Fibroblast of skin of back (primary cell): ENCODE measurements around the gene ZNF862.
A peak's percentile ranks its signal among the peaks of the same experiment; 100 is the strongest.

Experiments
- DNase-seq: peaks from one replicate; pipeline ENCODE4 v3.0.0-alpha.2; 2013

The ZNF862 gene

GRCh38 chr7:149867762-149868622 is 29.8 kb downstream of the ZNF862 start:
- DNase-seq, result no peak

DNA sequence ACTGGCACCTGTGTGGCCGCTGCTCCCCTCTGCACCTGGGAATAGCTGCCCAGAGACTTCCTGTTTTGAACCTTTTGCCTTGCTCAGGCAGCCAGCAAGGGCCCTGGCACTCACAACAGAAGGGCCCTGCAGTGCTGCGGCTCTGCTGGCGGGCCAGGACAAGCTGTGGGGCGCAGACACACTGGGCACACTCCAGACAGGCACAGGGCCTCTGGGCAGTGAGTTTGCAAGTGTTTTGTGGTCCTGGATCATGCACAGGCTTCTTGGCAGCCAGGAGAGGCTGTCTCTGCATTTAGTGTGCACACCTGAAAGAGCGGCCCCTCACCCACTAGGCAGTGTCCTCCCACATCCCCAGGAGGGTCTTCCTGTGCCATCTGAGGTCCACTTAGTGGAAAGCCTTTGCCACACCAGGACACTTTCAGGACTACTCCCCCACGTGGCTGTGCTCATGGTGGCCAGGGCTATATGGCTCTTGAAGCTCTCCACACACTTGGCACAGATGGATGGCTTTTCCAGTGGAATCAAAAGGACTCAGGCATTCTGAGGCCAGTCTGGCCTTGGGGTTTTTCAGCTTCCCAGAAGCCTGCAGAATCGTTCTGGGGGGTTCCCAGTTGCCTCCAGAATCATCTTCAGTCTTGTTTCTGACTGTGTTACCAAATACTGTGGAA is 30.6 kb downstream of the ZNF862 start:
- no peak for DNase-seq

- no peak for DNase-seq
Observed at GRCh38 chr7:149869291-149869650, 31.1 kb downstream of the ZNF862 start.

GRCh38 chr7:149869867-149870266 is 31.7 kb downstream of the ZNF862 start:
- no peak for DNase-seq

DNA sequence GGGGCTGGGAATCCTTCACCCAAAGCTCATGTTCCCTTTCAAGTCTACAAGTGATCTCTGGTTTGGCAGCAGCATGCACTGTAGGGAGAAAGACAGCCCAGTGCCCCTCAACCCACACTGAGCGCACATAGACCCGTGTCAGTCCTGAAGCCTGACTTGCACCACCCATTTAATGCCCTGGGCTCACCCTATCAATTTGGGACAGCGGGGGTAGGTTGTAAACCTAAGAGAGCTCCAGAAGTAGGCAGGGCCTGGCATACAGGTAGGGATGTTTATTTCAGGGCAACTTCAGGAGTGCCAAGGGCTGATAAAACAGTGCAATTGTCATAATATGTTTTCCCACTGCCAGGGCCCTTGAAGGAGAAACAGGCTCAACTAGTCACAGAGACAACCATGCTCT is 32.1 kb downstream of the ZNF862 start:
- DNase-seq, result no peak

DNA sequence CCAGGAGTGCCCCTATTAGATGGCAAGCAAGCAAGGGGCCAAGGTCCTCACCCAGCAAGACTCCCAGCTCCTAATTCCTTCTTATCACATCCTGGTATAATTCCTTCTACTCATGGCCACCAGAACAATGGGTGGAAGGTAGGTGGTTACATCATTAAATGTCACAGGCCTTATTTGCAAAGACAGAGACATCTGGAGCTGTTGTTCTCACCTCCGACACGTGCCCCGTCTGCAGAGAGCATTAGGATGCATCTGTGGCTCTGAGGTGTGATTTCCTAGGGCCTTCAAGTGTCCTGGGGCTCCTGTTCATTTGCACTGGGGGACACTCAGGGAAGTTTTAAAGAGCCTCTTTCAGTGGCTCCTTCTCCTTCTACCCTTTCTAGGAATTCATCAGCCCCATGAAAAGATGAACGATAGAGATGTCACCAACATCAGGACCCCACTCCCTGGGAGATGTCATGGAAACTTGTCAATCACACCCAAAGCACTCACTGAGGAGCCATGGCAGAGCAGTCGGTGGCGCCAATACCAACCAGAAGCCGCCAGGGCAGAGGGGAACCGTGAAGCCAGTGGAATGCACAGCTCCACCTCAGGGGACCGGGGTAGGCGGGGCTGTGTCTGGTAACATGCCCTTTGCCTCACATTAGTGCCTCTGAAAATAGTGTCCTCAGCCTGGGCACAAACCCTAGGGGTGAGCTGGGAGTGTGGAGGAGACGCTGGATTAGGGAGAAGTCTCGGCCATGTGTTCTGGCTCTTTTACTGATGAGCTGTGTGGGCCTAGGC is 32.7 kb downstream of the ZNF862 start:
- DNase-seq, result no peak

DNA sequence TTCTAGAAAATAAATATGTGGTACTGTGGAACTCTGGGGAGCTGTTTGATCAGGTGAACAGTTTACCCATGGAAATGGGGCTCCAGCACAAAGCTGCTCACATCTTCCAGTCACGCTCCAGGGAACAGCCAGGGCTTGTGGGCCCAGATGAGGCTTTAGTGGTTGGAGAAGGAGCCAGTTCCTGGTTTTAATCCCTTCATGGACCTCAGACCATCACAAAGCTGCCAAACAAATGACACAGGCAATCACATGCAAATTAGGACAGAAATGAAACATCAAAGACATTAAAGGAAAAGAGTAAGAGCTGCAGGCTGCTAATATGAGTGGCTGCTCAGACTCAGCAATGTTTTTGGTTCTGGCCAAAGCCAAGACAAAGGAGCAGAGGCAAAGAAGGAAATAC is 33.4 kb downstream of the ZNF862 start:
- no peak for DNase-seq

GRCh38 chr7:149872419-149873073 is 34.4 kb downstream of the ZNF862 start:
- DNase-seq, result peak; percentile 79

DNA sequence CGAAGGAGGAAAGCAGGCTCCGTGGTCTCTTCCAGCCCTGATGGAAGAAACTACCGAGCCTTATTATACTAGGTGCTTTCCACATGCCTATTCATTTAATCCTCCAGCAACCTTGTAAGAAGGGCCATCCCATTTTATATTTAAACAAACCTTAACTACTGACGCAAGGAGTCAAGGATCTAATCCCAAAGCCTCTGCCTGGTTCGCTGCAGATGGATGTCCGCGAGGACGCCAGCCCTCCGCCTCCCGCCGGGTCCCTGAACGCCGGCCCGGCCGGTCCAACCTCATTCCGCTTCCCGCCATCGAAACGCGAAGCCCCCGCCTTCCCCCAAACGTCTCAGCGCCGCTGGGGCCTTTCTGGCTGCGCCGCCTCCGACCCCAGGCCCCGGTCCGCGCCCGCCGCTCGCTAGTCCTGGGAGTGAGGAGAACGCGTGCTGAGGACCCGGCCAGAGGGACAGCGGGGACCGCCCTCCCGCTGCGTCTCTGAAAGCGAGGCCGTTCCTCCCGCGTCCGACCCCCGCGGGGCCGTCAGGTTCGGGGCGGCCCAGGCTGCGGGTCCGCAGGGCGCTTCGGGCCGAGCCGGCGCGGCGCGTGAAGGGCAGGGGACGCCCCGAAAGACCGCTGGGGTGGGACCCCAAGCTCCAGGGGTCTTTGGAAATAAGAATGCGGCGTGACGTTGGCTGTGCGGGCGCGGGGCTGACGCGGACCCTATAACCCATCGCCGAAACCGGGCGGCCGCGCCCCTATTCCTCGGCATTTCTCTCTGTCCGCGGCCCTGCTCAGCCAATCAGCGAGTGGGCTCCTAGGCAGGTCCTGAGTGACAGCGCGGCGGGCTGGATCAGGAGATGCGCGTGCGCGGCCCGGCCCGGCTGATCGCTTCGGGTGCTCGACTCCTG is 35.1 kb downstream of the ZNF862 start, which contains the start of gene ATP6V0E2:
ATP6V0E2 (plus strand) TSS at position 896 of the 896 bp plus-strand sequence. CDS start 97 bp downstream, outside the sequence.
- peak; percentile 90 for DNase-seq

- DNase-seq, result no peak
Observed at GRCh38 chr7:149873970-149874643, 35.9 kb downstream of the ZNF862 start.

GRCh38 chr7:149874644-149875028 is 36.5 kb downstream of the ZNF862 start:
- no peak for DNase-seq

DNA sequence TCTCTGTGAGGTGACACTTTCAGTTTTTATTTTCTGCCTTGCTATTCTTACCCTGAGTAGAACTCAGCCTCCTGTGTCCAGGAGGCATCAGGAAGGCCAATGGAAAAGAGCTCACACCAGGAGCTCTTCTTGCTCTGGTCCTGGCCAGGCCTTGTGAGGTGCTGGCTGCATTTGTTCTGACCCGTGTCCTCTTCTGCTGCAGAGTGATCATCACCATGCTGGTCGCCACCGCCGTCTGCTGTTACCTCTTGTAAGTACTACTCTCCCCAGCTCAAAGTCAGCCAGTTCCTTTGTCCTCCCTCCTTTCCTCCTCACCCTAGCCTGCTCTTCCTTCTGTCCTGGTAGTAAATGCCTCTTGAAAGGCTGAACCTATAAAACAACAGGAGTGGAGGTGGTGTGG is 37.2 kb downstream of the ZNF862 start:
- no peak for DNase-seq

DNA sequence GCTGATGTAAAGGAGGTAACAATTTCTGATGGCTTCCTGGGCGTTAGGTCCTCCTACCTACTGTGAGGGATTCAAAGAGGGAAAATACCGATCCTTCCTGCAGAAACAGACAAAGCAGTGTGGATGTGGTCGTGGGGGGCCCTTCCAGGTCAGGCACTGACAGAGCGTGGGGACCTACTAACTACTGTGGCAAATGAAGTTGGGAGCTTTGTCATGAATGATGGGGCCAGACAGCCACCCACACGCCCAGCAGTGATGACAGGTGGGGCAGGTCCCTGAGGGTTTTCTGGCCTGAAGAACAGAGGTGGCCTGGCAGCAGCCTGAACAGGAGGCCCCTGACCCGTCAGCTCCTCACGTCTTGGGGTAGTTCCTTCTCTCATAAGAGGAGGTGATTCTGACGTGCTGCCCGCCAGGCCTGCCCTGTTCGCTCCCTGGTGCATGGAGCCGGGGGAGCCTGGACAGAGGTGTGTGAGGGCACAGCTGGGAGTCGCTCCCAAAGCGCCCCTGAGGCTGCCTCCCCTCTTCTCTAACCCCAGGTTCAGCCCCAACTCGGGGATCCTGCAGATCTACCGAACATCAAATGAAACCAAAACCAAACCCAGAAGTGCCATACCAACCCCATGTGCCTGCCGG is 39.8 kb downstream of the ZNF862 start:
- no peak for DNase-seq

DNA sequence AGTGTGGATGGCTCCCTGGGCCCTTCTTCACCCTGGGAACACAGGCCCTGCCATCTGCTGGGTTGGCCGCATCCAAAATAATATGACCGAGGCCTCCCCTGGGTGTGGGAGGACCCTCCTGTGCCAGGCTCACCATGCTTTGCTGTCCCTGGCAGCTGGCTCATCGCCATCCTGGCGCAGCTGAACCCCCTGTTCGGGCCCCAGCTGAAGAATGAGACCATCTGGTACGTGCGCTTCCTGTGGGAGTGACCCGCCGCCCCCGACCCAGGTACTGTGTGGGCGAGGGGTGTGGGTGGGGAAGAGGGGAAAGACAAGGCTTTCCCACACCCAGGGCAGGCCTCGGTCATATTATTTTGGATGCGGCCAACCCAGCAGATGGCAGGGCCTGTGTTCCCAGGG is 40.3 kb downstream of the ZNF862 start:
- no peak for DNase-seq

DNA sequence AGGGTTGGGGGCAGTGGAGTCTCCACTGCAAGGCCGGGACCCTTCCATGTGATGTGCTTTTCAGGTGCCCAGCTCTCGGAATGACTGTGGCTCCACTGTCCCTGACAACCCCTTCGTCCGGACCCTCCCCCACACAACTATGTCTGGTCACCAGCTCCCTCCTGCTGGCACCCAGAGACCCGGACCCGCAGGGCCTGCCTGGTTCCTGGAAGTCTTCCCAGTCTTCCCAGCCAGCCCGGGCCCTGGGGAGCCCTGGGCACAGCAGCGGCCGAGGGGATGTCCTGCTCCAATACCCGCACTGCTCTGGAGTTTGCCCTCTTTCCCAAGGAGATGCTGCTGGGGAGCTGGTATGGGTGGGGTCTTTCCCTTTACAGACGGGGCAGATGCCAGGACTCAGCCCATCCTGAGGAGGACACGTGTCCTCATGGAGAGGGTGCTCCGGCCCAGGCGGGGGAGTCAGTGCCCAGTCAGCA is 41.1 kb downstream of the ZNF862 start:
- no peak for DNase-seq

DNA sequence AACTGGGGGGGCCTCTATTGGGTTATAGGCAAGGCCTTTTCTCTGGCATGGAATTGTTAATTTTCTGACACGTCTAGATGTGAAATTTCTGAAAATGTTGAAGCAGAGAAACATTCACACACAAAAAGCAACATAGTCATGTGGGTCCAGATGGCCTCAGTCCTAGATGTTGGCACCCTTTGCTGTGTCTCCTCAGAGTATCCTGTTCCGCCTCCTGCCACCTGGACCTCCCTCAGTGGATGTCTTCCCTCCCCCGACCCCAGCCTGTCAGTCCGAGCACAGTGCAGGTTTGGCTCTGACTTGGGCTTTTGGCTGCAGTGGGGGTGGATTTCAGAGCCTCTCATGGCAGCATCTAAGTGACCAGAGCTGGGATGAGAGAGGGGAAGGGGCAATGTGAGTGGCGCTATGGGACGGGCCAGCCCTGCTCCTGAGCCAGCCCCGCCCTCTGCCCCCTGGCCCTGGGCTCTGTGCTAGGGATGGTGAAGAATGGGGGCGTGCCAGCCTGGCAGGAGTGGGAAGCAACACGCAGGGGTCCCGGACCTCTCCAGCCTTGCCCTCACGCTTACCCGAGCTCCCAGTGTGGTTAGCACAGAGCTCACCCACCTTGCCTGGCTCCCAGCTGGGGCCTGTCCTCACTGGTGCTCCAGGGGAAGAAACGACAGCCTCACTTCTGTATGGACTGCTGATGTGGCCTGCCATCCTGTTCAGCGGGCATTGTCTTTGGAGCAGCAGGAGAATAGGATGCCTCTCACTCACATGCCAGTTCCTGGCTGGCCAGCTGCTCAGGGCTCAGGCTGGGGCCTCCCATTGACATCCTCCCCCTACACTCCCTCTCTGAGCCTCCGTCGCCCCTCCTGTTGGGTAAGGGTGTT is 41.8 kb downstream of the ZNF862 start:
- DNase-seq, result no peak

GRCh38 chr7:149880638-149881311 is 42.6 kb downstream of the ZNF862 start:
- DNase-seq, result no peak

GRCh38 chr7:149881328-149882247 is 43.4 kb downstream of the ZNF862 start:
- no peak for DNase-seq
